NCI-H2196 (cell line): ENCODE measurements around the gene BLNK.

ENCODE experiments used
- DNase-seq: peaks from one replicate; lab custom pipeline; 2025; ENCODE audit not compliant: unreplicated experiment; lab: John Stamatoyannopoulos, UW

Gene BLNK

GRCh38 chr10:96289218-96289910 is 18.0 kb upstream of the BLNK start:
- no peak for DNase-seq

- no peak for DNase-seq
Measured at GRCh38 chr10:96288151-96288621, 16.8 kb upstream of the BLNK start.

- peak; percentile 45 for DNase-seq
Measured at GRCh38 chr10:96287392-96288105, 16.2 kb upstream of the BLNK start.

- DNase-seq, result no peak
Measured at GRCh38 chr10:96285331-96285752, 14.0 kb upstream of the BLNK start.

- no peak for DNase-seq
Measured at GRCh38 chr10:96283756-96284155, 12.4 kb upstream of the BLNK start.

GRCh38 chr10:96283351-96283750 is 12.0 kb upstream of the BLNK start:
- DNase-seq, result no peak

- no peak for DNase-seq
Measured at GRCh38 chr10:96281444-96282029, 10.2 kb upstream of the BLNK start.

GRCh38 chr10:96280859-96281258 is 9.5 kb upstream of the BLNK start:
- no peak for DNase-seq

GRCh38 chr10:96279191-96279641 is 7.8 kb upstream of the BLNK start:
- DNase-seq, result no peak

- DNase-seq, result no peak
Measured at GRCh38 chr10:96276831-96277230, 5.5 kb upstream of the BLNK start.

GRCh38 chr10:96276426-96276825 is 5.1 kb upstream of the BLNK start:
- DNase-seq, result no peak

- peak; percentile 25 for DNase-seq
Measured at GRCh38 chr10:96275685-96276418, 4.5 kb upstream of the BLNK start.

- no peak for DNase-seq
Measured at GRCh38 chr10:96272316-96273280, 1.2 kb upstream of the BLNK start.

- DNase-seq, result no peak
Measured at GRCh38 chr10:96270571-96270970, 798 bp downstream of the BLNK start.

- DNase-seq, result no peak
Measured at GRCh38 chr10:96269438-96270300, 1.7 kb downstream of the BLNK start.

GRCh38 chr10:96268341-96268909 is 2.9 kb downstream of the BLNK start:
- no peak for DNase-seq

- no peak for DNase-seq
Measured at GRCh38 chr10:96267234-96267705, 4.1 kb downstream of the BLNK start.

- DNase-seq, result peak; percentile 9
Measured at GRCh38 chr10:96266118-96266770, 5.1 kb downstream of the BLNK start.
